GM19193 (cell line): ENCODE measurements around the gene CPNE5.

Experiments used
- POLR2A ChIP-seq: IDR thresholded peaks from 4 replicates; pipeline ENCODE4 v1.6.1; 2011; ENCODE audit not compliant: insufficient read depth, insufficient read length; ENCODE audit errors: extremely low read depth

The CPNE5 gene

DNA sequence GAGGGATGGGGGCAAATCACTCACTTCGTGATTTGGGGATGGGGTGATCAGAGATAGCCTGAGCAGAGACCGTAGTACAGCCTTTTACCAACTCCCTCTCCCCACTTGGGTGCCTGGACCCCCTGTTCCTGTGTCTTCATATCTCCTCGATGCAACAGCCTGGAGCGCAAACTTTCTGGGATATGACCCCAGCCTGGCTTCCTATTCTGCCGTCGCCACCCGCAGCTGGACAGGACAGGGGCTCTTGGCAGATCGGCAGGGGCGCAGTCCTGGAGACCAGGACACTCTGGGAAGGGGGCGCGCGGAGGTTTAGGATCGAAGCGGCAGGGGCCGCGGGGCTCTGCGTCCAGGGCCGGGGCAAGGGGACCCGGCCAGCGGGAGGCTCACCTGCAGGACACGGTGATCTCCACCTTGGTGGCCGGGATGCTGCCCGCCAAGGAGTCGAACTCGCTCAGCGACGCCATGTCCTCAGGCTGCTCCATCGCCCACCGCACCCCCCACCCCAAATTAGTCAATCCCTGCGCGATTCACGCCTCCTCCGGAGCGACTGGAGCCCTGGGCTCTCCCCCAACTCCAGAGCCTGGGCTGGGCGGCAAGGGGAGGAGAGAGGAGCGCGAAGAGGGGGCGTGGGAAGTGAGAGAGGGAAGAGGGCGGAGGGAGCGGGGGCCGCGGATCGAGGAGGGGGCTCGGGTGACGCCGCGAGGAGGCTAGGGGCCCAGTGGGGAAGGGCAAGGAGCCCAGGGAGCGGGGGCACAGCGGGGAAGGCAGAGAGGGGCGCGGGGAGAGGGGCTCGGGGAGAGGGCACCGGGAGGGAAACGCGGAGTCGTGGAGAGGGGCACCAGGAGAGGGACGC is at the start of gene CPNE5:
Gene CPNE5, minus strand, starts transcription at position 549 of the 853 bp plus-strand sequence. Its CDS starts 67 bp downstream, at position 482.
- TF ChIP-seq POLR2A, result no peak

DNA sequence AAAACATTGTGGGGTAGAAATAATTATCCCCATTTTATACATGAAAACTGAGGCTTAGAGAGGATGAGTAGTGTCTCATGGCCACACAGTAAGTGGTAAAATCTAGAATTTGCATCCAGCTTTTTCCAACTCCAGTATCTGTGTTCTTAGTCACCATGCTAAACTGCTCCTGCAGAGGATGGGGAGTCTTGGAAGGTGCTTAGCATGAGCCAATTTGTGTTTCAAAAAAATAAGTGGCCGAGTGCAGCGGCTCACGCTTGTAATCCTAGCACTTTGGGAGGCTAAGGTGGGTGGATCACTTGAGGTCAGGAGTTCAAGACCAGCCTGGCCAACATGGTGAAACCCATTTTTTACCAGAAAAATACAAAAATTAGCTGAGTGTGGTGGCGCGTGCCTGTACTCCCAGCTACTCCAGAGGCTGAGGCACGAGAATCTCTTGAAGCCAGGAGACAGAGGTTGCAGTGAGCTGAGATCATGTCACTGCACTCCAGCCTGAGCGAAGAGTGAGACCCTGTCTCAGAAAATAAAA is 48.9 kb upstream of the CPNE5 start:
- TF ChIP-seq POLR2A, result no peak

DNA sequence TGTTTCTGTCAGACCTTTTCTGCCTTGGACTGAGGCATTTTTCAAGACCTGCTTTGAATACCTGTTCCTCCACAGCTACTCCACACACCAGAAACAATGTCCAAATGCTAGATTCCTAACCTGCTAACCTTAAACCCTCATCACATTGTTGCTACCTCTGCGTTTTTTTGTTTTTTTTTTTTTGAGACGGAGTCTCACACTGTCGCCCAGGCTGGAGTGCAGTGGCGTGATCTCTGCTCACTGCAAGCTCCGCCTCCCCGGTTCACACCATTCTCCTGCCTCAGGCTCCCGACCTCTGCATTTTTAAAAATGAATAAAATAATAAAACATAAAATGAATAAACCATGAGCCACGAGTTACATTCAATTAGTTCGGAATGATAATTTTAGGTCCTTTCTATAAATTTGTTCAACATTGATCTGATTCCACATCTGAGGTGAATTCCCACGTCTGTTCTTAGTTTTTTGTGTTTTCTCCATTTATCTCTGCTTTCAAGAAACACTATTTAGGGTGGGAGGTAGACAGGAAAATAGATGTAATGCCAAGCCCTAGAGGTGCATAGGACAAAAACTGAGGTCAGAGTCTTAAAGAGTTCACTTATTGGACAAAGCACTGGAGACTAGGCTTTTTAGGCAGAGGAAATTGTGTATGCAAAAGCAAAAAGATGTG is 47.8 kb upstream of the CPNE5 start:
- TF ChIP-seq POLR2A, result no peak

DNA sequence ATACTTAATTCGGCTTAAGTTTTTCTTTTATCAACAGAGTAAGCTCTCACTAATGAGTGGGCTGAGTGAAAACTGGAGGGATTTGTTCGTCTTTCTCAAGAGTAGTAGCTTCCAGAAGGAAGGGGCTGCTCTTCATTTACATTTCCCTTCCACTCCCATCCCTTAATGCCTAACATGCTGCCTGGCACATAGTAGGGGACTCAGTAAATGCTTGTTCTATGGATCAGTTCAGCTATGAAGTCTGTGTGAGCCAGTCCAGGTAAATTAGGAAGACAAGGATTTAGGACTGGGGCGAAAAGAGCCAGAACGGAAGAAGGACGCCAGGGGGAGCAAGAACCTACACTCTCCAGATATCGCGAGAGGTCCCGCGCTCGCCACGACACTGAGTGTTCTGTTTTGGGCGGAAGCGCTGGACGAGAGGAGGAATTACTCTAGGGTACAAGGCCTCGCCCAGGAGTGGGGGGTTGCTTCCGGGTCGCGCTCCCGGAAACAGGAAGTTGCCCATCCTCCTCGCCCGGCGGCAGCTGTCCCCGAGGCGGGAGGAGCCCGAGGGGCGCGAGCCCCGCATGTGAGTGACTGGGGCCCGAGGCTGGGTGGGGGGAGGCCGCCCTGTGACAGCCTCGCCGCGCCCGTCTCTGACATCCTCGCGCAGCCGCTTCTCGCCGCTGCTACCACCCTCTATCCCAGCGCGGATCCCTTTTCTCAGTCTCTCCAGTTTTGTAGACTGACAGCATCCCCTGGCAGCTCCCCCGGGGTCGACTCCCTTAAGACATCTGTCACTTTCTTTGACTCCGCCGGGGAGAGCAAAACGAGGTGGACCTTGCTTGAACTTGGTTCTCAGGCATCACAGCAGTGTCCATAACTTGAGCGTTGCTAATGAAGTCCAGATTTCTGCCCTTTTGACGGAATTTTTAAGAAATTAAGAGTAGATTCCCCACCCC is 46.5 kb upstream of the CPNE5 start, which contains the start of gene C6orf89:
Gene C6orf89, plus strand, starts transcription at position 492 of the 941 bp plus-strand sequence. CDS start 13,493 bp downstream, outside the sequence.
- peak; percentile 90 for TF ChIP-seq POLR2A

DNA sequence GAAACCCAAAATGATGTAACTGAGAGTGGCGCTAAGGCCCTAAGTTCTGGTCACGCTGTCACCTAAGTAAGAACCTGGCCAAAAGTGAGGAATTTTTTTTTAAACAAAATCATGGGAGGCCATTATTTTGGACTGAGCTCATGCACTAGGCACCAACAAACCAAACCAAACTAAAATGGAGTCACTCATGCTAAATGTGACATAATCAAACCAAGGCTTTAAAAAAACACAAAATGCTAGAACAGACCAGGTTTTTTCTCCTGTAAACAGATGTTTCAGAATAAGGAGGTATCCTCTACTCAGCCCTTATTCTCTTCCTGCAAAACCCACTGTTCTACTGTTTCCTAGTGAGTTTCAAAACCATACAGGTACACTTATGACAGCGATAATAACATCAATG is 45.4 kb upstream of the CPNE5 start:
- no peak for TF ChIP-seq POLR2A

DNA sequence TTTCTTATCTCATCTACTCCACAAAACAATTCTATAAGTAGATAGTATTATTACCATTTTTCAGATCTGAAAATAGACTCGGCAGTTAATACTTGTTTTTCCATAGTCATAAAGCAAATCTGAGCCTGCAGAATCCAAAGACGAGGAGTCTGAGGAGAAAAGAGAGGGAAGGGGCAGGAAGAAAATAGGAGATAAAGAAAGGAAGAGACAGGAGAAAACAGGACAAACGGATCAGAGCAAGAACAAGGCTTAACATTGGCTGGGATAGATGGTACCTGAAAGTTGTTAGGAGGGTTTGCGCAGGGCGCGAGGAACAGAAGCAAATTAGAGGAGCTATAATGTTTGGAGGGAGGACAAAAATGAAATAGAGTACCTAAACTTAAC is 36.0 kb upstream of the CPNE5 start:
- TF ChIP-seq POLR2A, result no peak

DNA sequence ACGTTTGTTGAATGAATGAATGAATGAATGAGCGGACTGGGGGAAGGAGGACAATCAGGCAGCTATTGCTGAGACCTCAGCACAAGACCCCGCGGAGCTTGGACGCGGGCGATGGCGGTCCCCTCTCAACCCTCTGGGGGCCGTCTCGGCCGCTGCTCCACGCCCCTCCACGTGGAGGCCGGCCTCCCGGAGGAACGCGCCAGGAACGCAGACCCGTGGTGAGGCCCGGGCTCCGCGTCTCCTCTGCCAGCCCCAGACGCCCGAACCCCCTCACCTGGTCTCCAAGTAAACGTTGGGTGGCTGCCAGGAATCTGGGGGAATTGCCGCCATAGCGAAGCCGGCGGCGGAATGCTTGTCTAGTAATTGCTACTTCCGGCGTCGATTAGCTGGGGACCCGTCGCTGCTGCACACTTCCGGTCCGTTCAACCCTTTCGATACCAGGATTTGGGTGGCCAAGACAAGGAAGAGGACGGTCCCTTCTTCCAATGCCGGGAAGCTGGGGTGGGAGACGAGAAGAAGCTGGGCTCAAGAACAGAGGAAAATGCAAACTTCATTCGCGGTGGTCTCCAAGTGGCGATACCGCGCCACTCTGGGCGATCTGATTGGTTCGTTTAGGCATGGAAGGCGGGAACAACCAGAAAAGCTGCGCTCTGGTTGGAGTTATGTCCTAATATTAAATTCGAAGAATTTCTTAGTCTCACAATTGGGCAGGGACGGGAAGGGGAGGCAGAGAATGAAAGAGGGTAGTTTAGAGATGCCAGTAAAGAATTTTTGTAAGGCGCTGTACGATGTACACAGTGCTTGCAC is 35.4 kb upstream of the CPNE5 start, which contains the start of gene PPIL1:
Gene PPIL1, minus strand, starts transcription at position 361 of the 807 bp plus-strand sequence. Its CDS starts 31 bp downstream, at position 330.
- peak; percentile 76 for TF ChIP-seq POLR2A

DNA sequence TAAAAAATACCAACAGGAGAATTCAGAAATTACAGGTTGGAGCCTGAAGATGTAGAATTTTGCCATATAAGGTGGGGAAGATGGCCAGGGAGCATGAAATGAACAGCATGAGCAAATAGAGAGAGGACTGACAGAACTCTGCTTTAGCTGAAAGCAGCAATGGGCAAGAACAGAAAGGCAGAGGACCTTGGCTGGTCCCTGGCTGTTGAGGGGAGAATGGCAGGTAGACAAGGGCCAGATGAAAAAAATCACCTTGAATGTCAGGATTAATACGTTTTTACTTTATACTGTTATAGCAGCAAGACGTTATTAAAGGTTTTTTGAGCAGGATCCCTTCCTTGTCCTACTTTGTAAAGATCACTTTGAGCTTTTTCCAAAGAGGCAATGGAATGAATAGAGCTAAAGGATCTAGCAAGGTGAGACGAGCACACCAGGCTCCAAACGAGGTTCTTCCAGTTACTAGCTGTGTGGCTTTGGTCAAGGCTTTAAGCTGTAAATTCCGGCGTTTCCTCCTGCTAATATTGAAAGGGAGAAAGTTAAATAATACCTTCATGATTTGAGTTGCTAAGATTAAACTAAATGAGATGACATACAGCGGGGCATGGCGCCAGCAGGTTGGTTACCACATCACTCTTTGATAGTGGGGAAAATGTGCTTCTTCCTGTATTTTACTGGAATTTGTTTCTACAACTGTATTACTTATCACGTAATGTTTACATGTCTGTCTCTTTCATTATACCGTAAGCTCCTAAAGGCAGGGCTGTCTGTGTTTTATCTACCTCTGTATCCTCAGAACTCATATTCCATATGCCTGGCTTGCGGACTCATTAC is 34.6 kb upstream of the CPNE5 start:
- no peak for TF ChIP-seq POLR2A

DNA sequence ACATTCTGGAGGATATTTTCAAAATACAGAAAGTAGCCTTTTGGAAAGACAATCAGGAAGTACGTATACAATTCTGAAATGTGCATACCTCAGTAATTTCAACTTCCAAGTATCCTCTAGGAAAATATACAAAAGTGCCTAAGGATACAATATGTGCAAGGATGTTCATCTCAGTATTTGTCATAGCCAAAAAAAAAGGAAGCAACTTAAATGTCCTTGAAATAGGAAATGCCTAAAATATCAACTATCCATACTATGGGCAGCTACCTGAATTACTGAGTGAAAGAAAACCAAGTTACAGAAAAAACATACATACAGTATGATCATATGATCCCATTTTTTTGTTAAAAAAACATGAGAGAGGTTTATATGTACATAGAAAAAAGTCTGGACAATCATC is 33.9 kb upstream of the CPNE5 start:
- no peak for TF ChIP-seq POLR2A

DNA sequence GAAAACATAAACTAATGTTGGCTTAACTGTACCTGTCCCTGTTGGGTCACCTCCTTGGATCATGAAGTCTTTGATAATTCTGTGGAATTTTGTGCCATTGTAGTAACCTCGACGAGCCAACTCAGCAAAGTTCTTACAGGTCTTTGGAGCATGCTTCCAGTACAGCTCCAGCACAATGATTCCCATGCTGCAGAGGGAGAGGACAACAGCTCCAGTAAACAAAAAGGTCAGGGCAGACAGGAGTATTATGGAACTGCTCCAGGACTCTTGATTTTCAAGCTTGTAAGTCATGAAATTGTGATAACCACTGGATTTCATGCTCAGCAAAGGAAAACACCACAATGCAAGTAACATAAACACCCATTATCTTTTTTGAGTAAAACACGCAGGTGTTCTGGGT is 32.4 kb upstream of the CPNE5 start:
- TF ChIP-seq POLR2A, result no peak

DNA sequence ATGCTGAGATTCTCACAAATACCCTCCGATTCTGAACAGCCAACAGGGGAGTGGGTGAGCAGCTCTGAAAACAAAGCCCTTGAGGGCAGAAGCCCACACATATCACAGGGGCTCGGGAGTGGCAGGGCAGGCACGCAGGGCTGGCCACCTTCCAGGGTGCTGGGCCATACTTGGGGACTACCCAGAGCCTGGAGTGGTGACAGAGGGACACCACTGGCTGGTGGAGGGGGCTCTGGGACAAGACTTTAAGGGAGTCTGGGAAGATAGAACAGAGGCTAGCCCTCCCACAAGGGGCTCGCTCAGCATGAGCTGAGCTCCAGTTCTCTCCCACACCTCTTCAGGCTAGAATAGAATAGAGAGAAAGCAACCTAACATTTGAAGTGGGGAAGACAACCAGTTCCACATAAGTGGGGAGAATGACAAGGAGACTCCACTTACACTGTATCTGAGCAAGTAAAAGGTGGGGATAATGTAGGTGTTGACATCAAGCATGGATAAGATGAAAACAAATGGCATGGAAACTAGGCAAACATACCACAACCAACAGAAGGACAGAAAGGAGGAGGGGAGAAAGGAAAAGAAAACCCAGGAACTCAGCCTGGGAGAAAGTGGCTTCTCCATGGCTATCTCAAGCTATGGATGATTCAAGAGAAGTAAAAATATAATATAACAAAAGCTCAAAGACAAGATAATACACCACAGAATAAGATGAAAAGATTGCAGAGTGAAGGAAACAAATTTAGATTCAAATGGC is 28.4 kb upstream of the CPNE5 start:
- no peak for TF ChIP-seq POLR2A

DNA sequence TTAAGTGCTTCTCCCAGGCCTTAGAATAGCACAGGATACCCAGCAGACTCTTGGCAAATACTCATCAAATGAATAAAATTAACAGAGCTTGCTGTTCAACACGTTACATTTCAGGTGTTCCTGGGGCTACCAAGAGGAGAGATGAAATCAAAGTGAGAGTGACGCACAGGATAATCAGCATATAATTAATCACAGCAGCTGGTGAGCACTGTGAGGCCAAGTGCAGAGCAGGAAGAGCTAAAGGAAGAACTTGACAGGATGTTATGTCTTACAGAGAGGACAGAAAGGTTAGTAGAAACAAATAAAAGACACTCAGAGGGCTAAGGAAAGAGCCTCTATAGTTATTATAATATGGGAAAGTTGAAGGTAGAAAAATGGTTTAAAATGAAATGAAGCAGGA is 26.6 kb upstream of the CPNE5 start:
- TF ChIP-seq POLR2A, result no peak
